ENCODE data around the gene PGLYRP2. TPM values are rescaled to one million over a fixed set of nuclear protein-coding genes. Genes with fewer than 3 reads are reported as not detected.
"Not testable (repeated sequence)": the region's sequence is repeated elsewhere in the genome, so short reads cannot be mapped to it uniquely, and the experiment has no call there.

The PGLYRP2 gene, protein sequence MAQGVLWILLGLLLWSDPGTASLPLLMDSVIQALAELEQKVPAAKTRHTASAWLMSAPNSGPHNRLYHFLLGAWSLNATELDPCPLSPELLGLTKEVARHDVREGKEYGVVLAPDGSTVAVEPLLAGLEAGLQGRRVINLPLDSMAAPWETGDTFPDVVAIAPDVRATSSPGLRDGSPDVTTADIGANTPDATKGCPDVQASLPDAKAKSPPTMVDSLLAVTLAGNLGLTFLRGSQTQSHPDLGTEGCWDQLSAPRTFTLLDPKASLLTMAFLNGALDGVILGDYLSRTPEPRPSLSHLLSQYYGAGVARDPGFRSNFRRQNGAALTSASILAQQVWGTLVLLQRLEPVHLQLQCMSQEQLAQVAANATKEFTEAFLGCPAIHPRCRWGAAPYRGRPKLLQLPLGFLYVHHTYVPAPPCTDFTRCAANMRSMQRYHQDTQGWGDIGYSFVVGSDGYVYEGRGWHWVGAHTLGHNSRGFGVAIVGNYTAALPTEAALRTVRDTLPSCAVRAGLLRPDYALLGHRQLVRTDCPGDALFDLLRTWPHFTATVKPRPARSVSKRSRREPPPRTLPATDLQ
- not detected for total RNA-seq
- long read RNA-seq, result 0 reads

DNA sequence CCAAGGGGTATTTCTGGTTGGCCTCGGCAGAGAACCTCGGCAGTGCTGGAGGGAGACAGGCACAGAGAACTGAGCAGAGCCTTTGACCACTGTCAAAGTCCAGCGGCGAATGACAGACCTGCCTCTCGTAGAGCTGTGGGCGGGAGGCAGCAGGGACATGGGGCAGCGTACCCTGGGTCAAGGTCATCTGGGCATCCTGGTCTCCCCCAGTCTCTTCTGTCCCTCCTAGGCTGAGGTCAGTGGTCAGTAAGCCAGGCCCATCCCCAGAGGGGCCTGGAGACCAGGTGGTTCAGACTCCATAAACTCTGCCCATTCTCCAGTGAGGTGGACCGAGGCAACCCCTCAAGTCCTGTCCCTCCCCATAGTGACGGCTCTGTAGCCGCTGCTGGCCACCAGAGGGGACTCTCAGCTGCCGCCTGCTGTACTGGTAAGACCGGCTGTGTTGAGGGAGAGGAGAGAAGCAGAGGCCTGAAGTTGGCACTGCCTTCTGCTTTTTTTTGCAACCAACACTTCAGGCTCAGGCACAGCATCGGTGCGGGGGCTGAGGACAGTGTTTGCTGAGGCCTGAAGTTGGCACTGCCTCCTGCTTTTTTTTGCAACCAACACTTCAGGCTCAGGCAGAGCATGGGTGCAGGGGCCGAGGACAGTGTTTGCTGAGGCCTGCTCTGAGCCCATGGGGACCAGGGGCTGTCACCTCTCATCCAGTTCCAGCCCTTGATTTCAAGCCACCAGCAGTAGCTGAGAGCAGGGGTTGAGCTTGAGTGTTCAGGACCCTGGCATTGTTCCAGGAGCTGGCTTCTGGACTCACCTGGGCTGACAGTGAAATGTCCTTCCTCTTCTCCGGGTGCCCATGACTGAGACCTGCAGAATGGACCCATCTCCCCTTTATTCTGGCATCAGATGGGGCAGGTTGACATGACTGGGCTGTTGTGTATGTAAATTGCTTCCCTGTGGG lies at the start of gene PGLYRP2:
TSS of gene PGLYRP2 (minus strand) at position 111 of the 955 bp plus-strand sequence. CDS start 130 bp downstream, outside the sequence.
- intact Hi-C loops (cut with micrococcal nuclease), result no loop called here
- no peak for DNase-seq
- ATAC-seq, result peak; percentile 82

DNA sequence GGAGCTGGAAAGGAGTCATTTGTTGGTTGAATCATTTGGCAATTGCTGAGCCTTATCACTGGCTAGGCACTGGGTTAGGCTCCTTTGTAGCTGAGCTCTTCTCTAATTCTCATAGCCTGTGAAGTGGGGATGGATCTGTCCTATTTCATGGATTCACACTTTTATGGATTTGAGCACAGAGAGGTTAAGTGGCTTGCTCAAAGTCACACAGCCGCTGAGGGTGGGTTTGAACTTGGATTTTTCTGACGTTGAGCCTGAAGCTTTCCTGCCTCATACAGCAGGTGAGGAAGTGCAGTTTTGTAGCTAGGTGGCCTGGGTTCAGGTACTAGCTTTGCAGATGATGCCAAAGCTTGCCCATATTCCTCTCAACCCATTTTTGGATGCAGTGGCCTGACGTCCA lies 48.4 kb upstream of the PGLYRP2 start:
- intact Hi-C loops (cut with micrococcal nuclease), result no loop called here
- ATAC-seq (no peak), DNase-seq (no peak)

DNA sequence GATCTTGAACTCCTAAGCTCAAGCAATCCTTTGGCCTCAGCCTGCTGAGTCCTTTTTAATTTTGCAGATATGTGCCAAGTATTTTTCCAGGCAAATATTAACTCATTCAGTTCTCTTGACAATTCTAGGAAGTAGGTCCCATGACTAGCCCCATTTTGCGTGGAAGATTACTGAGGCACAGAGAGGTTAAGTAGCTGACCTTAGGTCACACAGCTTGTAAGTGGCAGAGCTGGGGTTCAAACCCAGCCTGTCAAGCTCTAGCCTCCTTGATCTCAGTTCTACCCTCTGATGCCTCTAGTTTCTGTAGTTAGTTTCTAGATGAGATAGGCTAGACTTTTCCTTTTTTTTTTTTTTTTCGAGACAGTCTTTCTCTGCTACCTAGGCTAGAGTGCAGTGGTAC lies 47.1 kb upstream of the PGLYRP2 start:
- intact Hi-C loops (cut with micrococcal nuclease), result no loop called here

DNA sequence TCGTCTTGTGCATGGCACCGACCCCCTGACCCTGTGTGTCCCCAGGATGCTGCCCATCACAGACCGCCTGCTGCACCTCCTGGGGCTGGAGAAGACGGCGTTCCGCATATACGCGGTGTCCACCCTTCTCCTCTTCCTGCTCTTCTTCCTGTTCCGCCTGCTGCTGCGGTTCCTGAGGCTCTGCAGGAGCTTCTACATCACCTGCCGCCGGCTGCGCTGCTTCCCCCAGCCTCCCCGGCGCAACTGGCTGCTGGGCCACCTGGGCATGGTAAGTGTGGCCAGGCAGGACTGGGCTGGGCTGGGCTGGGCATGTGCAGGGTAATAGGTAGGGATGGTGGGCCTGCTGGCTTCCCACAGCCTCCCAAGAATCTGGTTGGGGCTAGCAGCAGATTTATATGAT lies 46.0 kb upstream of the PGLYRP2 start:
- no peak for ATAC-seq
- intact Hi-C loops (cut with micrococcal nuclease), result no loop called here

More for the DNA sequence above, 47.1 kb upstream of the PGLYRP2 start:
- DNase-seq (no peak), ATAC-seq (no peak)

DNA sequence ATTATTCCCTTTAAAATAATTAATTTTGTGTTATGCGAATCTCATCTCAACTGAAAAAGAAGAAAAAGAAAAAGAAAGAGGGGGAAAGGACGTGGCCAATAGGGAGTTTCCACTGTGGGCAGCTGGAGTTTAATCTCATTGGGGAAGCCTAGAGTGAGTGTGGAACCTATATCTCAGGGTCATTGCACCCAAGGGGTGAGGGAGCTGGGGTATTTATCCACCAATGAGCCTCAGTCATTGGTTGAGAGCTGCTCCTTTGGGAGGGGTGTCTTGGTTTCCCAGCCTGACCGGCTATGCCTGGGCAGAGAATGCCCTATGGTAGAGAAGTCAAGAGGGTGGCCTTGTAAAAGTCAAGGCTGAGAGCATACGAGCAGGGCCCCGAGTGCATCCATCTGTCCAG lies 45.5 kb upstream of the PGLYRP2 start:
- intact Hi-C loops (cut with micrococcal nuclease), result no loop called here
- DNase-seq, result no peak
- ATAC-seq, result no peak

More for the DNA sequence above, 46.0 kb upstream of the PGLYRP2 start:
- DNase-seq, result no peak

DNA sequence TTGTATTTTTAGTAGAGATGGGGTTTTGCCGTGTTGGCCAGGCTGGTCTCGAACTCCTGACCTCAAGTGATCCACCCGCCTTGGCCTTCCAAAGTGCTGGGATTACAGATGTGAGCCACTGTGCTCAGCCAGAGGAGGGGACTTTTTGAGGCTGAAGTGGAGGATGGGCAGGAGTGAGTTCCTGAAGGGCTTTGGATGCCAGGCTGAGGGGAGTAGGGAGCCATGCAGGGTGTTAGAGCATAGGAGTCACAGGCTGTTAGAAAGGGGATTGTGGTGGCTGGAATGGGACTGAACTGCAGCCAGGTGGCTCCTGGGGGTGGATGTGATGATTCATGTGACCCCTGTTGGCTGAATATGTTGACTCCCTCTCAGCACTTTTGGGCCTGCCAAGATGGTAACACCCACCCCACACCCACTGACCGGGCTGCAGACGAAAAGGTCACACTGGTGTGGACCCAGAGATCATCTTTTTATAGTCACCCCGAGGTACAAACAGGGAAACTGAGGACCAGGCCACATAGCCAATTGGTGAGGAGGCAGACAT lies 40.2 kb upstream of the PGLYRP2 start:
- intact Hi-C loops (cut with micrococcal nuclease), result no loop called here
- ATAC-seq (no peak), DNase-seq (no peak)

DNA sequence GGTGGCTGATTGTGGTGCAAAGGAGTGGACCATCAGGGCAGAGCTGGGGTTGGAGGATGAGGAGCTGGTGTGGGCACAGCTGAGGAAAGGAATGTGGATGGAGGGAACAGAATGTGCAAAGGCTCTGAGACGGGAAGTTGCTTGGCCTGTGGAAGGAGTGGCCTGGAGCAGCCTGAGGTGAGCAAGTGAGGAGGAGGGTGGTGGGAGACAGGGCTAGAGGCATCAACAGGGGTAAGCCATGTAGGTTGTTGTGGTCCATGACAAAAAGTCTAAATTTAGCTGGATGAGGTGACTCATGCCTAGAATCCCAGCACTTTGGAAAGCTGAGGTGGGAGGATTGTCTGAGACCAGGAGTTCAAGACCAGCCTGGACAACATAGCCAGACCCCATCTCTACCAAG lies 38.5 kb upstream of the PGLYRP2 start:
- ATAC-seq, result no peak
- DNase-seq, result no peak
- intact Hi-C loops (cut with micrococcal nuclease), result no loop called here

DNA sequence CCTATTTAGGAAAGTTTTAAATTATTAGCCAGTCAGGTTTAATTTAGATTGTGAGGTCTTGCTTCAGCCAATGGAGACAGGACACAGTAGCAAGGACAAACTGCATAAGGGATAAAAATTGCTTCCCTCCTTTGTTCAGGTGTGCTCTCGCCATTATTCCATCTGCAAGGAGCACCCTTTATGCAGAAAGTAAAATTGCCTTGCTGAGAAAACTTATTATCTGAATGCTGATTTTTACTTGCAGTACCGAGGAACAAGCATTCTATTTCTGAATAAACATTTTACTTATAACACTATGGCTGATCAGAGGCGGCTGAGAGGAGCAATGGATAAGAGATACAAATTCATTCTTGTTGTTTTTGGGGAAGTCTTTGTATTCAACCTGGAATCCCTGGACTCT lies 37.1 kb upstream of the PGLYRP2 start:
- no peak for ATAC-seq
- intact Hi-C loops (cut with micrococcal nuclease), result no loop called here
- DNase-seq, result no peak

DNA sequence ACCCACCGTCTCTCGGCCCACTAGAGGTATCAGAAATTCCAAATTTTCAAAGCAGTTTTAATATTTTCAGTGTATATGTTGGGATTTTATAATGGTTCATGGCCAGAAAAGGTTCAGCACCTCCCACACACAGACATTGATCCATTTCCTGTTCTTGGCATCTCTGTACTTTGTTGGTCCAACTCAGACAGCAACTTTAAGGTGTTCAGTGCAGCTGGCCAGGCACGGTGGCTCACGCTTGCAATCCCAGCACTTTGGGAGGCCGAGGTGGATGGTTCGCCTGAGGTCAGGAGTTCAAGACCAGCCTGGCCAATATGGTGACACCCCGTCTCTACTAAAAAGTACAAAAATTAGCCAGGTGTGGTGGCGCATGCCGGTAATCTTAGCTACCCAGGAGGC lies 35.9 kb upstream of the PGLYRP2 start:
- intact Hi-C loops (cut with micrococcal nuclease); DNase-seq: not testable (repeated sequence)

DNA sequence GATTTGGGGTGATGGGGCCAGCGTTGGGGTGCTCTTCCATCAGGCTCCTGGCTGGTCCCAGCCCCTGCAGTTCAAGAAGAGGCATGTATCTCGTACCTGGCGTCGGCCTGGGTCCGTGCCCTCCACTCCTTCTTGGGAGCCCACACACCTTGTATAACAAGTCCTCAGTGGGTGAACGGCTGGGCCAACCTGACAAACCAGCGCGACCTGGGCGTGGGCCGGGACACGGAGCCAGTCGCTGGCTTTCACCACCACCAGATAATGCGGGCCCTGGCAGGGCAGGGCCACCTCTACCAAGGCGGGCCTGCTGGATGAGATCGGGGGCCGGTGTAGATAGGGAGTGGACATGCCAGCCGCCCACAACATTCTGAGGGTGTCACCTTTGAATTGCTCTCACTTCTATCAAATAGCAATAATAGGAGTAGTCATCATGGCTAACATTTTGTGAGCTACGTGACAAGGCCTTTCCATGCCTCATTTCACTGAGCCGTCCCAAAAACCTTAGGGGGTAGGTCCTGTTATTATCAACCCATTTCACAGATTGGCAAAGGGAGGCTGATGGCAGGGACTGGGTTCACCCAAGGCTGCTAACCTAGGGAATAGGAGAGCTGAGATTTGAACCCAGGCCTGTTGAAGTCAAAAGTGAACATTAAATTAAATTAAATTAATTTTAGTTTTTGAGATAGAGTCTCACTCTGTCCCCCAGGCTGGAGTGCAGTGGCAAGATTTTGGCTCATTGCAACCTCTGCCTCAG lies 32.5 kb upstream of the PGLYRP2 start:
- intact Hi-C loops (cut with micrococcal nuclease), result no loop called here
- ATAC-seq, result no peak
- DNase-seq, result no peak

More for the DNA sequence above, 35.9 kb upstream of the PGLYRP2 start:
- not testable (repeated sequence) for ATAC-seq

DNA sequence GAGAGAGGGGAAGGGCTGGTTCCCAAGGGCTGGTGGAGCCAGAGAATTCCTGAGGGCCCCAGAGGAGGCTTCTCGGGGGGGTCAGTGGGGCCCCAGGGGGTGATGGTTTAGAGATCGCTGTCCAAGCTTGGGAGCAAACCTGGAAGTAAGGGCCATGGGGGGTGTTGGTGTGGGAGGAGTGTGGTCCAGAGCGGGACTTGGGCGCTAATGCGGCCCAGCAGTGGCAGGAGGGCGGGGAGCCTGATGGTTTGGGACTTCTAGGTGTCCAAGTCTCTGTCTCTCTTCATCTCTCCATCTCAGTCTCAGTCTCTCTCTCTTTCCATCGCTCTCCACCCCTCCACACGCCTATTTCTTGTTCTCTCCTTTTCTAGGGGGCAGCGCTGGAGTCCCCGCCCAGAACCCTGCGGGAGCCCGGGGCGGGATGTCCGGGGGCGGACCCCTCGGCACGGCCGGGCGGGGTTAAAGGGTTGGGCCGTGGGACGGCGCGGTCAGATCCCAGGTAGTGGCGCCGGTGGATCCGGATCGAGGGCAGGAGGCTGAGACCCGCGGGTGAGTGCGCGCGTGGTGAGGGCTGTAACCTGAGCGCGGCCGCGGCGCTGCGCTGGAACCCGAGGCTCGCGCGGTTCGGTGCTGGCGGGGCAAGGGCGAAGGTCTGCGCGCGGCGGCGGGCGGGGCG lies 28.9 kb upstream of the PGLYRP2 start, which contains the start of gene CYP4F22:
TSS of gene CYP4F22 (plus strand) at position 491 of the 676 bp plus-strand sequence. CDS start 16,812 bp downstream, outside the sequence.
- no peak for ATAC-seq
- intact Hi-C loops (cut with micrococcal nuclease), result no loop called here
- DNase-seq, result no peak

DNA sequence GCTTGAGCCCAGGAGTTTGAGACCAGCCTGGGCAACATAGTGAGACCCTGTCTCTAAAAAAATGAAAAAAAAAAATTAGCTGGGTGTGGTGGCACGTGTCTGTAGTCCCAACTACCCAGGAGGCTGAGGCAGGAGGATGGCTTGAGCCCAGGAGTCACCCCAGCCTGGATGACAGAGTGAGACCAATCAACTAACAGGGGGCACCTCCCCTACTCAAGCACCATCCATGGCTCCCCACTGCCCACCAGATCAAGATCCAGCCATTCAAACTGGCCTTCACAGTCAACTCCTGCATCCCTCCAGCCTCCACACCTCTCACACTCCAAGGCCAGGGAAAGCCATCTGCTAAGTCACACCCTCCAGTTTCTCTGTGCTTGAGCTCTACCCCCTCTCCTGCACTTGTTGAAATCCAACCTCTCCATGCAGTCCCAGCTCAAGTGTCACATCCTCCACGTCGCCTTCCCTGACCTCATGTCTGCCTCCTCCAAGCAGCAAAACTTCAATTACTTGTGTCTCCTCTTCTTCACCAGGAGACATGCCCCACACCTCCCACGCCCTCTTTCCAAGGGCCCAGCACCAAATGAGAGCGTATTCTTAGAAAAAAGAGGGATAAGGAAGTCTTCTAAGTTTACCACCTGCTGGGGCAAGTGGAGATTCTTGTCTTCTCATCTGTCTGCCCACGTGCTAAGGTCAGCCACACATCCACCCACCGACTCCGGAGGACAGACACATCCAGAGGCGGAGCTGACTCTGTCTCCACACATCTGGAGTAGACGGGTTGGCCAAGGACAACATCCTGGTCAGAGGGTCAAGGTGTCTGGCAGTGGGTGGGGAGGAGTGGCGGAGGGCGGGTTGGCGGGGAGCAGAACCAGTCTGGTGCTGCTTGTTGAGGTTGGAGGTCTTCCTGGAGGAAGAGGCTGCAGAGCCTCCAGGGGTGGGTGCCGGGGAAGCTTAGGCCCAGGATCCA lies 28.1 kb upstream of the PGLYRP2 start:
- no peak for ATAC-seq
- intact Hi-C loops (cut with micrococcal nuclease), result no loop called here
- DNase-seq, result no peak

DNA sequence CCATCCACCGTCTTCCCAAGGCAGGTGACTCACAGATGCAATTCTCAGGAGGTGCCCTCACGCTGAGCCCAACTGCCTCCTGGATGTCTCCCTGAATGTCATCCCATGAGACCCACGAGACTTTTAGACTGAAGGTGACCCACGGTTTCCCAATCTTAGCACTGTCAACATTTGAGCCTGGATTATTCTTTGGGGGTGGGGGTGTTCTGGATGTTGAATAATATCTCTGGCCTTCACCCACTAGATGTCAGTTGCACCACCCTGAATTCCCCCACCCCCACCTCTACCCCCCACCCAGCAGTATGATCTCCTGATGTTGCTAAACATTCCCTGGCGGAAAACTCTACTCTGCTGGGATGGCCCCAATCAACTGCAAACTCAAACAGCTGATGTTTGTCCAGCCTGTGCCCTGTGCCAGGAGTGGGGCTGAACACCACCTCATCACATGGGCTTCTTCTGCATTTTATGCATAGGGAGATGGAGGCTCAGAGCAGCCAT lies 26.8 kb upstream of the PGLYRP2 start:
- intact Hi-C loops (cut with micrococcal nuclease), result no loop called here
- DNase-seq (no peak), ATAC-seq (no peak)

DNA sequence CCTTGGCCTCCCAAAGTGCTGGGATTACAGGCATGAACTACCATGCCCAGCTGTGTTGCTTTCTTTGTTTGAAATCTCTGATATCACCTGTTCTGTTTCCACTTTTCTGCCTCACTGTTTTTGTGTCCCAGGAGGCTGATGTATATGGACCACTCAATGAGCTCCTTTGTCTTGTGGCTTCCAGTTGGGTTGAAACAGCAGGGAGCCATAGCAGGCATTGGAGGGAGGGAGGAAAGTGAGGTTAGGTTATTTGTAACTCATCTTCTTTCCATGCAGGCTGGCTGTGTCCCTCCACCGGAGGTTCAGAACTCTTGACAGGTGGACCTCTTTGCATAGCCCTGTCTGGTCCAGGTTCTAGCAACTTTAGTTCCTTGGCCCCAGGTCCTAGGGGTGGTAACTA lies 23.0 kb upstream of the PGLYRP2 start:
- no peak for DNase-seq
- intact Hi-C loops (cut with micrococcal nuclease), result no loop called here
- ATAC-seq, result no peak

DNA sequence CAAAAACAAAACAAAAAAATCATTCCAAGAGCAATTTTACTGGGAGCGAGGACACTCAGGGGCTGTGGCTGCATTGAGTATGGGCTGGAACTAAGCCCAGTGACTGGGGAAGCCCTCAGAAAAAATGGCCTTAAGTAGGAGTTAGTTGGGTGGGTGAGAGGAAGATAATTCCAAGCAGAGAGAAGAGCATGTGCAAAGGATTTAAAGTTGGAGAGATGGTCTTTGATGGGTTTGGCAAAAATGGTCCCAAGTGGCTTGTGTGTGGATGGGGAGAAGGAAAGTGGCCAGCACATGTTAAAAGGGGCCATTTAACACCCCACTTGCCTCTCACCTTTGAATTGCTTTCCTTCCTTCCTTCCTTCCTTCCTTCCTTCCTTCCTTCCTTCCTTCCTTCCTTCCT lies 22.3 kb upstream of the PGLYRP2 start:
- ATAC-seq (no peak), DNase-seq (no peak)
- intact Hi-C loops (cut with micrococcal nuclease), result no loop called here

DNA sequence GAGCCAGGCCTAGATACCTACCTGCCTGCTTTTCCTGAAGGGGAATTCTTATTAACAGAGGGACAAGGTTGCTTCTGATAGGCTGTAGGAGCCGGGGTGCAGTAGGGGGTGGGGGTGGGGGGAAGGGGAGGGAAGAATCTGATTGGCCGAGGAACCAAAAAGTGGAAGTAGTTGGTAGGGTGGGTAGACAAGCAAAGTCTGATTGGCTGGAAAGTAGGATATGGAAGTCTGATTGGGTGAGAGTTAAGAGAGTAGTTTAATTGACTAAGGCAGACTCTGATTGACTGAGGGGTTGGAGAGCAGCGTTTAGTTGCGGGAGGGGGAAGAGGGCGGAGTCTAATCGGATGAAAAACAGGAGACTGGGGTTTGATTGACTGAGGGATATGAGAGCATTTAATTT lies 19.6 kb upstream of the PGLYRP2 start:
- ATAC-seq (no peak), DNase-seq (no peak)
- intact Hi-C loops (cut with micrococcal nuclease), result no loop called here

Data from left ventricle myocardium superior (tissue), 1 donor.